ENCODE measurements around the gene SNCA.

The SNCA gene

DNA sequence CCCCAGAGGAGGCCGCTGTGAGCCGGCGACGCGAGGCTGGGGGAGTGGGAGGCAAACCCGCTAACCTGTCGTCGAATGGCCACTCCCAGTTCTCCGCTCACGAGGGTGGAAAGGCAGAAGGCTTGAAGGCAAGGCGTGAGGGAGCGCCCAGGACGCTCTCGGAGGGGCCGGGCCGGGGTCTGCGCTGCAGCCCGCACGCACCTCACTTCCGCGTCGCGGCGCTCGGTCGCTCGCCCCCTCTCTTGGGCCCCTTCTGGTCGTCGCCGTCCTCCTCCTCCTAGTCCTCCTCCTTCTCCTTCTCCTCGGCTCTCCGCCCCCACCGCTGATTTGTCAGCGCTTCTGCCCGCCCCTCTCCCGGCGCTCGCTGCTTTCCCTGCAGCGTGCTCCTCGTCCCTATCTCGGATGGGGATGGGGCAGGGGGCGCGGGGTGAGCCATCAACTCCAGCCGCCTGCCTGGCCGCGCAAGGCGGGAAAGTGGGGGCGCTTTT is at the start of gene SNCA:
SNCA (minus strand) TSS at position 265 of the 488 bp plus-strand sequence. CDS start 1,494 bp downstream, outside the sequence.
- DNase-seq (ENCODE audit: low spot score), result peak; percentile 43

GRCh38 chr4:89879215-89879614 is 42.3 kb upstream of the SNCA start:
- no peak for DNase-seq (ENCODE audit: low spot score)

GRCh38 chr4:89878611-89879010 is 41.6 kb upstream of the SNCA start:
- DNase-seq (ENCODE audit: low spot score), result no peak

- DNase-seq (ENCODE audit: low spot score), result no peak
Measured at GRCh38 chr4:89876548-89876947, 39.6 kb upstream of the SNCA start.

DNA sequence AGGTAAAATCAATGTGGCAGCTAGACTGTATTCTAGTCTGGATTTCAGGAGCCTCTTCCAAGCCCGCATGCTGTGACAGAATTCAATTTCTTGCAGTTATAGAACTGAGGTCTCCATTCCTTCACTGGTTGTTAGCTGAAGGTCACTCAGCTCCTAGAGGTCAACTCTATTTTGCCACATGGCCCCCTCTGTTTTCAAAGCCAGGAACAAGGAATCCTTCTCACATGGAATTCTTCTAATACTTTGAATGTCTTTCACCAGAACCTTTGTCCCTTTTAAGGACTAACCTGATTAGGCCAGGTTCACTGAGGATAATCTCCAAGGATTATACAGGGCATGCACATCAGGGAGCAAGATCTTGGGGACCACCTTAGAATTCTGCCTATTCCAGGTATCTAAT is 34.2 kb upstream of the SNCA start:
- no peak for DNase-seq (ENCODE audit: low spot score)

- DNase-seq (ENCODE audit: low spot score), result peak; percentile 3
Measured at GRCh38 chr4:89868999-89869589, 32.1 kb upstream of the SNCA start.

DNA sequence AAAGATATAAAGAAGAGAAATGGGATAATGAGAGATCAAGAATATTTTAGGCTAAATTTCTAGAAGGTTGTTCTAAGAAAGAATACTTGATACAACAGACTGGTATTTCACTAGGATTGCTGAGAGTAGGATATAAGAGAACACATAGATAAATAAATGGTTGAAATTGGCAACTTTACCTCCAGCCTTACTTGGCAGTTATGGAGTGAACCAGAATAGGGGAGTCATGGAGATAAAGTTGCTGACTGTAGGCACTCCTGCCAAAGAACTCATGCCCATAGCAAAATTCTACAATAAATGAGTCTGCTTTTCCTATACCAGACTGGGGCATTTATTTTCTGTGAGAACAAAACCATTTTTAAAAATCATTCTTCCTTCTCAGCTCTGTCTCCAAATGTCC is 31.3 kb upstream of the SNCA start:
- no peak for DNase-seq (ENCODE audit: low spot score)

GRCh38 chr4:89863533-89863932 is 26.6 kb upstream of the SNCA start:
- DNase-seq (ENCODE audit: low spot score), result no peak

DNA sequence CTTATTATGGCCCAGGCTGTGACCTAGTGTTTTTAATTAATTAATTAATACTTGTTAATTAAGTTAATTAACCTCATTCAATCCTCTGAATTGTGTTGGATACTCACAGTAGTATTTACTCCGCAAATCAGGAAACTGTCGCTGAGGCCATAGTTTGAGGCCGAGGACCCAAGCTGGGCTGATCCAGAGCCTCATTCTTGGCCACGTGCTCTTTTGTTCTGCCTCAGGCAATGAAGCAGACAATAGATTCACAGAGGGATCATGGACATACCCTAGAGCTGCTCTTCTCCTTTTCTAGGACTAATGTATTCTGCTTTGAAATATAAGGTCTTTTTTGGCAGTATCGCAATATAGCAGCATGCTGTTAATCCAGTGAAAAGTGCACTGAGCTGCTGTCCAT is 24.0 kb upstream of the SNCA start:
- DNase-seq (ENCODE audit: low spot score), result no peak

DNA sequence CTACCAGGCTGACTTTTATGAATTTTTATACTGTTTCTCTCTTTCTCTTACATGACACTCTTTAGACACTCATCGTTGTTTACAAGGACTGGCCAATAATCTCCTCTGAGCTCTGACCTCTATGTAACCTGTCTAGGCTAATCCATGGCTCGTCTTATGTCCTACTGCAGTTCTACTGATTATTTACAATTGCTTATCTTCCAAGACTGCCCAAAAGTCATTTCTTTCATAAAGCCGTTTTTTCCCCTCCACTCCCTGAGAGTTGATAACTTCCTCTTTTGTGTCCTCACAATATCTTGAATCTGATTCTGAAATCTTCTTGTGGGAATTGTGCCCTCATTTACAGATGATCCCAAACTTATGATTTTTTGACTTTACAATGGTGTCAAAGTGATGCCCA is 18.3 kb upstream of the SNCA start:
- no peak for DNase-seq (ENCODE audit: low spot score)

DNA sequence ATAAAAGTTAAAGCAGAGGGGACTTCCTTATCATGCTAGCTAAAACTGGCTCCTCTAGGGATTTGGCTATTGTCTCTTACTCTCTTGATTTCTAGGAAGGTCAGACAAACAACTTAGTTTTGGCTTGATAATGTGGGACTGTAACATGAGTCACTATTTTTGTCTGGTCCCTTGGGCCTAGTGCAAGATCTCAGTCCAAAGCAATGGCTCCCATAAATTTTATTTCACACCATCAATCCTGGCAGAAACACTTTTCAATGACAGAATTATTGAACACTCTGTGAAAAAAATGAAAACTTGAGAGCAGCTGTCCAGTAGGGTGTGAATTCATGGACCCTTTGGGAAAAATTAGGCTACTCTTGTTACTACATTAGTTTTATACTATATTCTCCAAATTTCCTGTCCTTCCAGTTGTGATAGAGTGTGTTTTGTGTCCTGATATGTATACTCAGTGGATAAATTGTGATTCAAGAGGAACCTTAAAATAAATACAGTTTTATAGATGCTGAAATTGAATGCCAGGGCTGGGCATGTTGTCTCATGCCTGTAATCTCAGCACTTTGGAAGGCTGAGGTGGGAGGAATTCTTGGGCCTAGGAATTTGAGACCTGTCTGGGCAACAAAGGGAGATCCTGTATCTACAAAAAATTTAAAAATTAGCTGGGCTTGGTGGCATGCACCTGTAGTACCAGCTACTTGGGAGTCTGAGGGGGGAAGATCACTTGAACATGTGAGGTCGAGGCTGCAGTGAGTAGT is 10.8 kb upstream of the SNCA start:
- DNase-seq (ENCODE audit: low spot score), result no peak

- DNase-seq (ENCODE audit: low spot score), result no peak
Measured at GRCh38 chr4:89839558-89839957, 2.6 kb upstream of the SNCA start.

DNA sequence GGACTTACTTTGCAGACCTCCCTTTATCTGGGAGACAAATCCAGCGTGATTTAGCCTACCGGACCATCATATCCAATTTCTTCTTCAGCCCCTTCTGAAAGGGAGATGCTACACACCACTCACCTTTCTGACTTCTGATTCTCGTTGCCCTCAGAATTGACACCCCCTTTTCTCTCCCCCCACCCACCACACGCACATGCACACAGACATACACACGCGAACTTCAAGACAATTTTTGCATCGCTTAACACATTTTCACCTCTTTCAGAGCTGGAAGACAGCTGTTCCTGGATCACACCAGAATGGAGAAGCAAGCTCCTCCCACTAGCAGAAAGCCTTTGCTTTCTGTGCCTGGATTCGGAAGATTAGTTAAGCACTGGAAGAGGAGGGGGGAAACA is 1.0 kb upstream of the SNCA start:
- no peak for DNase-seq (ENCODE audit: low spot score)

- DNase-seq (ENCODE audit: low spot score), result peak; percentile 6
Measured at GRCh38 chr4:89837385-89837992, 528 bp upstream of the SNCA start.

DNA sequence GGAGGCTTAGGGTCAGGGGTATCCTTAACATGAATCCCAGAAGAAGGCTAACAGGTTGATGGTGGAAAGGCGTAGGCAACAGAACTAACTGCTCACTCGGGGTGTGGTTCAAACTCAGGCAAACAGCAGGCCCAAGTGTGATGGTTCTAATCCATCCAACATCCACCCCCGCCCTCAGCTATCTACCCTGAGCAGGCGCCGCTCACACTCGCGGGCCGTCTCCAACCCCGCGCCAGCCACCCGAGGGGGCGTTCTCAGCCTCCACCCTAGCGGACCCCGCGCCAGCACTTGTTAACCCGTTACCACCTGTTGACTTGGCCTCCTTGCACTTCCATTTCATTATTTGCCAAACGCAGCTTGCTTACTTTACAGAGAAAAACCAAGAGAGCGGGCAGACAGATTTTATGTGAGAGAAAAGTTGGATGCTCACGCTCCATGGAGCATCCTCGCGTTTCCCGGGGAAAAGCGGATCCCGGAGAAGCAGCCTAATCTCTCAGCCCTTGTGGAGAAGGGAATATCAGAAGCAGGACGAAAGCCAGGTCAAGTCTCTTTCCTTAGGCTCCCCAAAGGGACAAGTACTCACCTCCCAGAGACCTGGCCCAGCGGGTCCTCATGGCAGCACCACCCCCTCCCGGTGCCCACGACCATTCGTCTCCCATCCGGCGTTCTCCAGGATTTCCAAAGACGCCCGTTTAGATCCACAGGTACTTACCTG is 773 bp downstream of the SNCA start:
- DNase-seq (ENCODE audit: low spot score), result no peak

DNA sequence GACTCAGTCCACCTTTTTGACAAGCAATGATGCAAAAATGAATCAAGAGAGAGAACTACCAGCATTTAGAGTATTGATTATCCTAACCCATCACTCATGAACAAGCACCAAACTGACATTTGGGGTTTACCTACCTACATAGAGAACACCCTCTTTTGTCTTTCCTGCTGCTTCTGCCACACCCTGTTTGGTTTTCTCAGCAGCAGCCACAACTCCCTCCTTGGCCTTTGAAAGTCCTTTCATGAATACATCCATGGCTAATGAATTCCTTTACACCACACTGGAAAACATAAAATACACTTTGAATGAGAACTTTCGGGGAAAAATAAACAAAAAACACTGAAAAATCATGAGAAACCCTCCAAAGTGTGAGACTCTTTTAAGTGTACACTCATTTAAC is 1.5 kb downstream of the SNCA start:
- DNase-seq (ENCODE audit: low spot score), result no peak

GRCh38 chr4:89834486-89835209 is 2.3 kb downstream of the SNCA start:
- DNase-seq (ENCODE audit: low spot score), result no peak

GRCh38 chr4:89829470-89830138 is 7.4 kb downstream of the SNCA start:
- no peak for DNase-seq (ENCODE audit: low spot score)

- peak; percentile 45 for DNase-seq (ENCODE audit: low spot score)
Measured at GRCh38 chr4:89823416-89823815, 13.5 kb downstream of the SNCA start.

DNA sequence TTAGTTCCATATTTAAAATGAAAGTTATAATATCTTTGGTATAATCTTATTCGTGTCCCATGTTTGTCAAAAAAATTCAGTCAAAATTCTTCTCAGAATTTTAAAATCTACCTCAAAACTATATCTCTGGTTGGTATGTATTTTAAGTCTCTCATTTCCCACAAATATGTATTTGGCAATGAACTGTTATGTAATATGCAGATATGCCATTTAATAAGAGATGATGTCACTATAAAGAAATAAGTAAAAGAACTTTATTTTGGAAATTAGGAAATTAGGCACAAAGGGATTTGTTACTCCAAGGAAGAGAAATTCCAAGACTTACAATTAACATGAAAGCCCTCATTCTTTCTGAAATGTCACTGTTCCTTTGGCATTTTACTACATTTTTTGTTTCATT is 15.3 kb downstream of the SNCA start:
- no peak for DNase-seq (ENCODE audit: low spot score)

DNA sequence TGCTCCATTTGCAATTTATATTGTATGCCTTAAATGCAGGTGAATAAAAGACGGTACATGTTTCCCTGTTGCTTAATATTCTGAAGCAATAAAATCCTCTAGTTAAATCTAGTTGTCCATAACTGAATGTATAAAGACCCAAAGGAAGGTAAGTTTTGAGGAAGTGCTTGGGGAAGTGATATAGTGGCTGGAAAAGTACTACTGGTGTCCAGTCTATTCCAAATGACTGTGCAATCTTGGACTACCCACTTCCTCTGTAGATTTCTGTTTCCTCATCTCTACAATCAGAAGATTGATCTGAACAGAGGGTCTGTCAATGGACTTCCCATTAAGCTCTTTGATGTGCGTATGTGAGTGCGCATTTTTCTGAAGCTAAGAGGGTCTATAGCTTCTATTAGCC is 17.0 kb downstream of the SNCA start:
- no peak for DNase-seq (ENCODE audit: low spot score)
